ENCODE measurements around the gene SCCPDH. TPM values are rescaled to one million over a fixed set of nuclear protein-coding genes. Genes with fewer than 3 reads are reported as not detected.

SCCPDH gene
- total and polyA plus RNA-seq, 9 of the 15 experiments (the other 6 are each of a cell fraction or from before 2014, with no cell fraction given), result 7.0 to 61.9 (median 38.3) TPM

DNA sequence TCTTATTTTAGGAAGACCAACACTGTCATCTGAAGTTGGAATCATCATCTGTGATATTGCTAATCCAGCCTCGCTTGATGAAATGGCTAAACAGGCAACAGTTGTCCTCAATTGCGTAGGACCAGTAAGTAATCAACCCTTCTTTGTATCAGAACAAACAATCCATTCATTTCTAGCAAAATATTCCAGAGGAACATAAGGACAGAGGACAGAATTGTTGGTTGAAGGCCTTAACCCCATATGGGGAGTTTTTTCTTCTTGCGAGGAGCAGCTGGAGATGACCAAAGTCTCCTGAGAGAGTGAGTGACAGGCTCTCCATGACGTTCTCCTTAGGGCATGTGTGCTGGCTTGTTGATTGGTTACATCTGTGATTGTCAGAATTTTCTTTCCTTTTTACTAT is 2.7 kb downstream of the SCCPDH start:
- no TSS peak for BruUV-seq (replicated peaks)
- peak; percentile 15 for FAIRE-seq
- TF ChIP-seq HMBOX1 (IDR thresholded peaks at IDR 0.05) (no peak), ELF4 (CRISPR knock-in tag; IDR thresholded peaks at IDR 0.05) (no peak), MECOM (CRISPR knock-in tag; IDR thresholded peaks at IDR 0.05) (no peak), ETV6 (IDR thresholded peaks at IDR 0.05; ENCODE audit: borderline replicate concordance in 1 of 2, low read depth in 2 of 2, low read length in 1 of 2) (no peak), ETV6 (CRISPR knock-in tag; IDR thresholded peaks at IDR 0.05; ENCODE audit: borderline replicate concordance) (no peak), MAZ (CRISPR knock-in tag; conservative IDR thresholded peaks at IDR 0.05 in 1 of 2, IDR thresholded peaks at IDR 0.05 in 1 of 2) (no peak), RBBP5 (IDR thresholded peaks at IDR 0.05; ENCODE audit: borderline replicate concordance, insufficient read depth, low read length, poor library complexity, severe bottlenecking) (no peak), MIER1 (IDR thresholded peaks at IDR 0.05; ENCODE audit: low read depth) (no peak), NFXL1 (CRISPR knock-in tag; IDR thresholded peaks at IDR 0.05) (no peak), ARID2 (IDR thresholded peaks at IDR 0.05) (no peak), ZNF57 (CRISPR knock-in tag; IDR thresholded peaks at IDR 0.05) (no peak), RBM15 (IDR thresholded peaks at IDR 0.05; ENCODE audit: insufficient read depth, low read length) (no peak), SMARCA4 (IDR thresholded peaks at IDR 0.05) (no peak), RBM39 (optimal IDR thresholded peaks at IDR 0.05; ENCODE audit: low read depth, low read length) (no peak), ILF3 (IDR thresholded peaks at IDR 0.05; ENCODE audit: borderline replicate concordance) (no peak), FIP1L1 (IDR thresholded peaks at IDR 0.05; ENCODE audit: low read depth, low read length, poor library complexity, severe bottlenecking) (no peak), KAT7 (CRISPR knock-in tag; IDR thresholded peaks at IDR 0.05; ENCODE audit: borderline replicate concordance) (no peak), SOX6 (IDR thresholded peaks at IDR 0.05) (no peak)
- TF ChIP-seq, protein P1, sequence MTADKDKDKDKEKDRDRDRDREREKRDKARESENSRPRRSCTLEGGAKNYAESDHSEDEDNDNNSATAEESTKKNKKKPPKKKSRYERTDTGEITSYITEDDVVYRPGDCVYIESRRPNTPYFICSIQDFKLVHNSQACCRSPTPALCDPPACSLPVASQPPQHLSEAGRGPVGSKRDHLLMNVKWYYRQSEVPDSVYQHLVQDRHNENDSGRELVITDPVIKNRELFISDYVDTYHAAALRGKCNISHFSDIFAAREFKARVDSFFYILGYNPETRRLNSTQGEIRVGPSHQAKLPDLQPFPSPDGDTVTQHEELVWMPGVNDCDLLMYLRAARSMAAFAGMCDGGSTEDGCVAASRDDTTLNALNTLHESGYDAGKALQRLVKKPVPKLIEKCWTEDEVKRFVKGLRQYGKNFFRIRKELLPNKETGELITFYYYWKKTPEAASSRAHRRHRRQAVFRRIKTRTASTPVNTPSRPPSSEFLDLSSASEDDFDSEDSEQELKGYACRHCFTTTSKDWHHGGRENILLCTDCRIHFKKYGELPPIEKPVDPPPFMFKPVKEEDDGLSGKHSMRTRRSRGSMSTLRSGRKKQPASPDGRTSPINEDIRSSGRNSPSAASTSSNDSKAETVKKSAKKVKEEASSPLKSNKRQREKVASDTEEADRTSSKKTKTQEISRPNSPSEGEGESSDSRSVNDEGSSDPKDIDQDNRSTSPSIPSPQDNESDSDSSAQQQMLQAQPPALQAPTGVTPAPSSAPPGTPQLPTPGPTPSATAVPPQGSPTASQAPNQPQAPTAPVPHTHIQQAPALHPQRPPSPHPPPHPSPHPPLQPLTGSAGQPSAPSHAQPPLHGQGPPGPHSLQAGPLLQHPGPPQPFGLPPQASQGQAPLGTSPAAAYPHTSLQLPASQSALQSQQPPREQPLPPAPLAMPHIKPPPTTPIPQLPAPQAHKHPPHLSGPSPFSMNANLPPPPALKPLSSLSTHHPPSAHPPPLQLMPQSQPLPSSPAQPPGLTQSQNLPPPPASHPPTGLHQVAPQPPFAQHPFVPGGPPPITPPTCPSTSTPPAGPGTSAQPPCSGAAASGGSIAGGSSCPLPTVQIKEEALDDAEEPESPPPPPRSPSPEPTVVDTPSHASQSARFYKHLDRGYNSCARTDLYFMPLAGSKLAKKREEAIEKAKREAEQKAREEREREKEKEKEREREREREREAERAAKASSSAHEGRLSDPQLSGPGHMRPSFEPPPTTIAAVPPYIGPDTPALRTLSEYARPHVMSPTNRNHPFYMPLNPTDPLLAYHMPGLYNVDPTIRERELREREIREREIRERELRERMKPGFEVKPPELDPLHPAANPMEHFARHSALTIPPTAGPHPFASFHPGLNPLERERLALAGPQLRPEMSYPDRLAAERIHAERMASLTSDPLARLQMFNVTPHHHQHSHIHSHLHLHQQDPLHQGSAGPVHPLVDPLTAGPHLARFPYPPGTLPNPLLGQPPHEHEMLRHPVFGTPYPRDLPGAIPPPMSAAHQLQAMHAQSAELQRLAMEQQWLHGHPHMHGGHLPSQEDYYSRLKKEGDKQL (CRISPR knock-in tag; IDR thresholded peaks at IDR 0.05; ENCODE audit: borderline replicate concordance), result no peak

More for the DNA sequence above, 2.7 kb downstream of the SCCPDH start:
- CTCF ChIA-PET (ENCODE audit: low intra/inter-chr PET ratio), result no interaction called here
- Histone ChIP-seq H3K4me3 (no peak overlapping the region), H3K27me3 (ENCODE audit: control insufficient read depth in 2 of 2, insufficient read depth in 2 of 2, low read length in 2 of 2) (no peaks in the 10 kb centered on the region), H3K9ac (ENCODE audit: insufficient read depth in 1 of 2, low read depth in 2 of 2, low read length in 2 of 2) (no peak overlapping the region), H3K27ac (ENCODE audit: extremely low read depth, low read depth, low read length) (no peak overlapping the region), H3K4me2 (ENCODE audit: insufficient read depth, low read length) (no peak overlapping the region), H3K4me1 (replicated peaks in 1 of 2; ENCODE audit: control insufficient read depth in 2 of 2, insufficient read depth in 2 of 2, low read length in 2 of 2) (peaks cover 0 to 14% of the 10 kb centered on the region in 2 experiments; a peak in 3 of 5 replicates), H2AFZ (ENCODE audit: low read depth, low read length) (no peak overlapping the region), H3K79me2 (ENCODE audit: control insufficient read depth, insufficient read depth, low read length) (peaks cover 24% of the 10 kb centered on the region), H3K36me3 (ENCODE audit: control insufficient read depth, insufficient read depth, low read length) (peaks cover 44% of the 10 kb centered on the region), H3K9me3 (replicated peaks; ENCODE audit: control insufficient read depth, insufficient read depth, low read depth, low read length) (peaks cover 5% of the 10 kb centered on the region), H4K20me1 (replicated peaks; ENCODE audit: control insufficient read depth, insufficient read depth, low read length) (no peaks in the 10 kb centered on the region), H3K9me1 (ENCODE audit: control insufficient read depth, insufficient read depth, low read length) (no peaks in the 10 kb centered on the region)
- ATAC-seq (no peak), DNase-seq (ENCODE audit: extremely low read depth in 1 of 4, low spot score in 3 of 4) (no peak)
- in situ Hi-C loops (cut with MboI), result no loop called here
- intact Hi-C loops (cut with micrococcal nuclease), result no loop called here
- POLR2A ChIA-PET, result no interaction called here
- 59% methylated on average over 4 of the region's 4 CpGs for WGBS (ENCODE audit: insufficient coverage, low coverage, missing lambda C conversion rate)
